Measurements from ENCODE around the gene EPHB1. TPM values are rescaled to one million over a fixed set of nuclear protein-coding genes. Genes with fewer than 3 reads are reported as not detected.

Gene EPHB1
- total and polyA plus RNA-seq, 2 of the 13 experiments (the other 11 are each of a cell fraction or from before 2014, with no cell fraction given), result 0.07 to 0.21 TPM

DNA sequence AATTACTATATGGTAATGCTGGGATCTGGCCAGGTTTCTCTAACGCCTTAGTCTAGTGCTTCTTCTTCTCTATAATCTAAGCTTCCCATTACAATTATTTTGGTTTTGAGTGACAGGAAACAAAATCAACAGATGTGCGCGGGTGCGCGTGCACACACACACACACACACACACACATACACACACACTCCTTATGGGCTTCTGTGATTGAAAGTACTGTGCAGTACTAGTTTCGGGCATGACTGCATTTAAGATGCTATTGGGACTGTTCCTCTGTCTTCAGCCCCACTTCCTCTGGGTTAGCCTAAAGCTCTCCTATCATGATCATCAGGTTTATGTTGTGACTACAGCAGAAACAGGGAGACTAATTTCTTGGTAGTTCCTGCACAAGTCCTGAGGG lies 32.2 kb downstream of the EPHB1 start:
- POLR2A ChIA-PET, result no interaction called here

More for the DNA sequence above, 32.2 kb downstream of the EPHB1 start:
- in situ Hi-C loops (cut with HindIII; ENCODE audit: extremely low pct_ligation_motif_present, low pct_unique_long_range_greater_than_20kb) (no loop called here), intact Hi-C loops (cut with micrococcal nuclease; ENCODE audit: unreplicated experiment) (no loop called here)
- no peaks in the 10 kb centered on the region for H4K20me1 ChIP-seq (ENCODE audit: insufficient read depth, low read length)
- BruUV-seq (replicated peaks), result no TSS peak
- no peak overlapping the region for H3K4me3 ChIP-seq (replicated peaks in 1 of 3; ENCODE audit: insufficient read depth in 1 of 3, low read depth in 2 of 3, low read length in 3 of 3)
- no peak overlapping the region for H3K27ac ChIP-seq (ENCODE audit: extremely low read length, insufficient read depth, low read length)
- H3K9ac ChIP-seq (ENCODE audit: insufficient read depth, low read depth, low read length), result no peak overlapping the region
- H3K4me1 ChIP-seq (ENCODE audit: insufficient read depth, low read length), result no peaks in the 10 kb centered on the region
- H3K79me2 ChIP-seq (ENCODE audit: insufficient read depth, low read length), result no peaks in the 10 kb centered on the region
- no peak for ATAC-seq
- H2AFZ ChIP-seq (ENCODE audit: low read length), result no peak overlapping the region
- H3K9me3 ChIP-seq (ENCODE audit: low read length), result no peaks in the 10 kb centered on the region
- CTCF ChIA-PET (ENCODE audit: low intra/inter-chr PET ratio, low total read pairs), result no interaction called here
- no peak for DNase-seq (ENCODE audit: low spot score)
- WGBS (ENCODE audit: low lambda C conversion rate), result 67% methylated on average over 6 of the region's 6 CpGs
- FAIRE-seq, result no peak
- H3K36me3 ChIP-seq (replicated peaks in 1 of 2; ENCODE audit: control insufficient read depth in 1 of 2, insufficient read depth in 2 of 2, low read length in 2 of 2), result no peaks in the 10 kb centered on the region
- H3K27me3 ChIP-seq (ENCODE audit: control insufficient read depth in 1 of 2, insufficient read depth in 2 of 2, low read length in 2 of 2), result peaks cover 0 to 2% of the 10 kb centered on the region in 2 experiments; a peak in 2 of 5 replicates
- TF ChIP-seq ZNF660 (CRISPR knock-in tag; IDR thresholded peaks at IDR 0.05; ENCODE audit: borderline replicate concordance, low read depth), result no peak
- no peak for TF ChIP-seq RBFOX2 (IDR thresholded peaks at IDR 0.05; ENCODE audit: low read depth, low read length)
- TF ChIP-seq, protein P1, sequence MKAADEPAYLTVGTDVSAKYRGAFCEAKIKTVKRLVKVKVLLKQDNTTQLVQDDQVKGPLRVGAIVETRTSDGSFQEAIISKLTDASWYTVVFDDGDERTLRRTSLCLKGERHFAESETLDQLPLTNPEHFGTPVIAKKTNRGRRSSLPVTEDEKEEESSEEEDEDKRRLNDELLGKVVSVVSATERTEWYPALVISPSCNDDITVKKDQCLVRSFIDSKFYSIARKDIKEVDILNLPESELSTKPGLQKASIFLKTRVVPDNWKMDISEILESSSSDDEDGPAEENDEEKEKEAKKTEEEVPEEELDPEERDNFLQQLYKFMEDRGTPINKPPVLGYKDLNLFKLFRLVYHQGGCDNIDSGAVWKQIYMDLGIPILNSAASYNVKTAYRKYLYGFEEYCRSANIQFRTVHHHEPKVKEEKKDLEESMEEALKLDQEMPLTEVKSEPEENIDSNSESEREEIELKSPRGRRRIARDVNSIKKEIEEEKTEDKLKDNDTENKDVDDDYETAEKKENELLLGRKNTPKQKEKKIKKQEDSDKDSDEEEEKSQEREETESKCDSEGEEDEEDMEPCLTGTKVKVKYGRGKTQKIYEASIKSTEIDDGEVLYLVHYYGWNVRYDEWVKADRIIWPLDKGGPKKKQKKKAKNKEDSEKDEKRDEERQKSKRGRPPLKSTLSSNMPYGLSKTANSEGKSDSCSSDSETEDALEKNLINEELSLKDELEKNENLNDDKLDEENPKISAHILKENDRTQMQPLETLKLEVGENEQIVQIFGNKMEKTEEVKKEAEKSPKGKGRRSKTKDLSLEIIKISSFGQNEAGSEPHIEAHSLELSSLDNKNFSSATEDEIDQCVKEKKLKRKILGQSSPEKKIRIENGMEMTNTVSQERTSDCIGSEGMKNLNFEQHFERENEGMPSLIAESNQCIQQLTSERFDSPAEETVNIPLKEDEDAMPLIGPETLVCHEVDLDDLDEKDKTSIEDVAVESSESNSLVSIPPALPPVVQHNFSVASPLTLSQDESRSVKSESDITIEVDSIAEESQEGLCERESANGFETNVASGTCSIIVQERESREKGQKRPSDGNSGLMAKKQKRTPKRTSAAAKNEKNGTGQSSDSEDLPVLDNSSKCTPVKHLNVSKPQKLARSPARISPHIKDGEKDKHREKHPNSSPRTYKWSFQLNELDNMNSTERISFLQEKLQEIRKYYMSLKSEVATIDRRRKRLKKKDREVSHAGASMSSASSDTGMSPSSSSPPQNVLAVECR (CRISPR knock-in tag; IDR thresholded peaks at IDR 0.05; ENCODE audit: borderline replicate concordance), result no peak
- TF ChIP-seq TAF15 (IDR thresholded peaks at IDR 0.05; ENCODE audit: low read depth, low read length, poor library complexity, severe bottlenecking), result no peak
- no peak for TF ChIP-seq ZNF432 (CRISPR knock-in tag; IDR thresholded peaks at IDR 0.05; ENCODE audit: borderline replicate concordance)
- TF ChIP-seq, protein P2, sequence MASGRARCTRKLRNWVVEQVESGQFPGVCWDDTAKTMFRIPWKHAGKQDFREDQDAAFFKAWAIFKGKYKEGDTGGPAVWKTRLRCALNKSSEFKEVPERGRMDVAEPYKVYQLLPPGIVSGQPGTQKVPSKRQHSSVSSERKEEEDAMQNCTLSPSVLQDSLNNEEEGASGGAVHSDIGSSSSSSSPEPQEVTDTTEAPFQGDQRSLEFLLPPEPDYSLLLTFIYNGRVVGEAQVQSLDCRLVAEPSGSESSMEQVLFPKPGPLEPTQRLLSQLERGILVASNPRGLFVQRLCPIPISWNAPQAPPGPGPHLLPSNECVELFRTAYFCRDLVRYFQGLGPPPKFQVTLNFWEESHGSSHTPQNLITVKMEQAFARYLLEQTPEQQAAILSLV (CRISPR knock-in tag; IDR thresholded peaks at IDR 0.05; ENCODE audit: borderline replicate concordance), result no peak
- TF ChIP-seq SMARCC2 (IDR thresholded peaks at IDR 0.05), result no peak
- TF ChIP-seq, protein P3, sequence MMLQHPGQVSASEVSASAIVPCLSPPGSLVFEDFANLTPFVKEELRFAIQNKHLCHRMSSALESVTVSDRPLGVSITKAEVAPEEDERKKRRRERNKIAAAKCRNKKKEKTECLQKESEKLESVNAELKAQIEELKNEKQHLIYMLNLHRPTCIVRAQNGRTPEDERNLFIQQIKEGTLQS (CRISPR knock-in tag; IDR thresholded peaks at IDR 0.05), result no peak
- no peak for TF ChIP-seq ZNF343 (CRISPR knock-in tag; IDR thresholded peaks at IDR 0.05)
- no peak for TF ChIP-seq FIP1L1 (IDR thresholded peaks at IDR 0.05; ENCODE audit: borderline replicate concordance, insufficient read depth, low read depth, low read length)
- TF ChIP-seq TOE1 (CRISPR knock-in tag; IDR thresholded peaks at IDR 0.05), result no peak
- TF ChIP-seq ZBTB33 (CRISPR knock-in tag; IDR thresholded peaks at IDR 0.05), result no peak
- TF ChIP-seq TRIM24 (CRISPR knock-in tag; IDR thresholded peaks at IDR 0.05), result no peak
- no peak for TF ChIP-seq HHEX (CRISPR knock-in tag; IDR thresholded peaks at IDR 0.05)
- no peak overlapping the region for H3K4me2 ChIP-seq (ENCODE audit: low read depth, low read length)
